Daoy (cell line): ENCODE data around the gene CLEC4M. TPM values are rescaled to one million over a fixed set of nuclear protein-coding genes. Genes with fewer than 3 reads are reported as not detected.
"Not testable (repeated sequence)": the region's sequence is repeated elsewhere in the genome, so short reads cannot be mapped to it uniquely, and the experiment has no call there.

Experiments used
- DNase-seq: peaks from one replicate; pipeline ENCODE4 v3.0.0-alpha.2; 2015; ENCODE audit warnings: low read depth
- total RNA-seq: library from RNA; depleted of rRNA; stranded (reverse); fragments of >200 nt; shearing (Covaris generic); gene quantifications from 2 replicates; pipeline ENCODE4 v1.2.3, GENCODE V29; 2014

CLEC4M gene
- total RNA-seq, 1 experiment from 2014 or later = not detected

GRCh38 chr19:7772752-7773291 is 9.8 kb downstream of the CLEC4M start:
- DNase-seq = peak; percentile 67

DNA sequence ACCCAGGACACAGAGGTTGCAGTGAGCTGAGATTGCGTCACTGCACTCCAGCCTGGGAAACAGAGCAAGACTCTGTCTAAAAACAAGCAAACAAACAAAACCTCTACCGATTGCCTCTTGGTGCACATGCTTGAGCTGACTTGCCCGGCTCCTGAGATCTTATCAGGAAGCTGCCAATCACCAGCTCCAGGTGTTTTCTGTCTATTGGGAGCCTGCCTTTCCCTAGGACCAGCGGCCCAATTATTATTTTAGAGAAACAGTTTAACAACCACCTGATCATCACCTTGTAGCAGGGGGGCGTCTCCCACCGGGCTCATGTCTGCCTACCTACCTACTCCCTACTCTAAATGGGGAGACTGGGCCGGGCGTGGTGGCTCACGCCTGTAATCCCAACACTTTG is 10.8 kb downstream of the CLEC4M start:
- no peak for DNase-seq

DNA sequence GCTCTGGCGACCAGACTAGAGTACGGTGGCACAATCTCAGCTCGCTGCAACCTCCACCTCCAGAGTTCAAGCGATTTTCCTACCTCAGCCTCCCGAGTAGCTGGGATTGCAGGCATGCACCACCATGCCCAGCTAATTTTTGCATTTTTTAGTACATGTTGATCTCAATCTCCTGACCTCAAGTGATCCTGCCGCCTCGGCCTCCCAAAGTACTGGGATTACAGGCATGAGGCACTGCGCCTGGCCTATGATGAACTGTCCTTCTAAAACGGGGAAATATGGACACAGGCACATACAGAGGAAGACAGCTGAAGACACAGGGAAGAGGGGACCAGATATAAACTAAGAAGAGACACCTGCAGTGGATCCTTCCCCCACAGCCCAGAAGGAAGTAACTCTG is 12.7 kb downstream of the CLEC4M start:
- no peak for DNase-seq

DNA sequence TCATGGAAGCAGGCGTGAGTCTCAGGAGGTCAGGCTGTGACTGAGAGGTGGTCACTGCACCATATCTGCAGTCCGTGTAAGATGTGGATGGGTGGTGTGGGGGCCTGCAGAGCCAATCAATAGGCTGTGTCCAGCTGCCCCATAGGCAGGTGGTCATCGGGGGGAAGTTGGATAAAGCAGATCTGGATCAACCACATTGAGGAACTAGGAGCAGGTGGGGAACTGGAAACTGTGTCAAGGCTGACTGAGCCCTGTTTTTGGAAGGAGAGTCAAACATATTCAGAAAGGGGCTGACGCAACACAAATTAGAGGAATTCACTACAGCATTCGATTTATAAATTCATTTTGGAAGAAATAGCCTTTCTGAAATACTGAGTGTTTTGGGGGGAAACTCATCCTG is 15.0 kb downstream of the CLEC4M start:
- DNase-seq = no peak

DNA sequence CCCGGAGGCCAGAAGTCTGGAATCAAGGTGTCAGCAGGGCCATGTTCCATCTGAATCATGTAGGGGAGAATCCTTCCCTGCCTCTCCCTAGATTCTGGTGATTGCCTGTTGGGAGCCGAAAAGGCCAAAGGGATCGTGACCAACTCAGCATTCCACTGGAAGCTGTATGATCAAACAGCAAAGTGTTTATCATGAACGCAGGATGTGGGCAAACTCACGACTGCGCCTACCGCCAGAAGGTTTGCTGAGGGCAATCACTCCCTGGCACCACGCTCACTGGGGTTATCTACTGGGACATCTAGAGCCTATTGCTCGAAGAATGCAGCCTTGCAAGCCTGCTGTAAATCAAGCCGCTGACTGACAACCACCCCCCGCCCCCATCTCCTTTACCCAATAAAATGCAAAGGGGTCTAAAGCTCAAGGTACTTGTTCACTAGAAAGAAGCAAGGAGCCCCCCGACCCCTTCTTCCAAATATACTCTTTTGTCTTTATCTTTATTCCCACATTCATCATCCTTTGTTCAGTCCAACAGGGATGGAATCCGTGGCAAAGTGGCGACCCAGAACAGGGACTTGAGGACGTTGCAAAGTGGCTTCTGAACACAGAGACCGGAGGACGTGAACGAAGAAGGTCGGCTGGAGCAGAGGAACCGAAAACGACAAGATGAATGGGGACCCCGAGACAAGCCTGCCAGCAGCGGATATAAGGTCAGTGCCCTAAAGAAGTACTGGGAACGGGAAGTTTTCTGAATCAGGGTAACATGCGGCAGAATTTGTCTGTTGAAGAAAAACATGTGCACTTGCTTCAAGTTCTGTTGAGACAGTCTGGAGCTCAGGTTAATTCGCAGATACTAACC is 16.8 kb downstream of the CLEC4M start:
- DNase-seq = no peak

DNA sequence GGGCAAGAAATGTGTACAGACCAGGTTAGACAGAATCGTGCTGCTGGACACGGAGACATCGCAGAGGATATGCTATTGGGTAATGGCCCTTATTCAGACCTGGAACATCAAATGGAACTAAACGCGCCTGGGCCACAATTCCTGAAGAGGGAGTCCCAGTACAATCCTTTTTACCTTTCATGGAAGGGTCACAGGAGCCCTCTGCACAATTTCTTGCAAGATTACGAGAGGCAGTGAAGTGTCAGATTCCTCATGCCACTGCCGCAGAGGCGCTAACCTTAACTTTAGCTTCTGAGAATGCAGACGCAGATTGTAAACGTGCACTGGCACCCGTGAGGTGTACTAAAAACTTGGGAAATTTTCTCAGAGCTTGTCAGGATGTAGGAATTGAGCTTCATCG is 18.1 kb downstream of the CLEC4M start:
- DNase-seq = no peak

GRCh38 chr19:7783991-7784423 is 21.0 kb downstream of the CLEC4M start:
- DNase-seq = peak; percentile 42

- no peak for DNase-seq
Observed at GRCh38 chr19:7784856-7785255, 21.8 kb downstream of the CLEC4M start.

DNA sequence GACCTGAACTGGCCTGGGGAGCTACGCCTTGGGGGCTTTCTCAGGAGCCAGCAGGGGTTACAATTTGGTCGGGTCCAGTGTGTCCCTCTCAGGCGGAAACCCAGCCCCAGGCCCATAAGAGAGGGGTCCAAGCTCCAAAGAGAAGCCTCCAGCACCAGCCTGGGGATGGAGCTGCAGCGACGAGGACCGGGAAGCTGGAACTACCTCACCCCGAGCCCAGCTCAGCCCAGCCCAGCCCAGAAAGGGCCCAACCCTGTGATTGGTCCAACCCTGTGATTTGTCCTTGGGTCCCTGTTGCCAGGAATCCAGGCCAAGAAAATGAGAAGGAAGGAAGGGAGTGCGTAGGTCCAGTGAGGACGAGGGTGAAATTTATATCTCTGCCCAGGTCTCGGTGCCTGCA is 24.1 kb downstream of the CLEC4M start:
- no peak for DNase-seq

DNA sequence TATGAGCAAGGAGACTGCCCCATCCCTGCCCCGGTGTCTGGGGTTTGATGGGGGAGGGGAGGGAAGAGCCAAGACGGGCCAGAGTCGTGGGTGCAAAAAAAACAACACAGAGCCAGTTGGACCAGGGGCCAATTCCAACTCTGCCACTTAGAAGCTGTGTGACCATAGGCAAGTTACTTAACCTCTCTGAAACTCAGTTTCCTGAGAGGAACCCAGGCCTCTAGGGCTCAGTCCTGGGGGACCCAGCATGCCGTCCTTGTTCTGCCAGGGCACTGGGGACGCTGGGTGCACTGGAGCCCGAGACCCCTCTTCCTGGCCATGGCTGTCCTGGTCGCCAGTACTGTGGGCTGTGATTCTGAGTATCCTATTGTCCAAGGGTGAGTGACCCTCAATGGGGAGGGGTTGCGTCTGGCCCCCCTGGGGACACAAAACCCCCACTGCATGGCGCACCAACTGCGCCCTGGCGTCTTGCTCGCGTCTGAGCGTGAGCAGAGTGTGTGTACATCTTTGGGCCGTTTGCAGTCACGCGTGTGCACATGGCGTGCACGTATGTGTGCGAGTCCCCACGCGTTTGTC is 24.6 kb downstream of the CLEC4M start:
- DNase-seq = no peak

DNA sequence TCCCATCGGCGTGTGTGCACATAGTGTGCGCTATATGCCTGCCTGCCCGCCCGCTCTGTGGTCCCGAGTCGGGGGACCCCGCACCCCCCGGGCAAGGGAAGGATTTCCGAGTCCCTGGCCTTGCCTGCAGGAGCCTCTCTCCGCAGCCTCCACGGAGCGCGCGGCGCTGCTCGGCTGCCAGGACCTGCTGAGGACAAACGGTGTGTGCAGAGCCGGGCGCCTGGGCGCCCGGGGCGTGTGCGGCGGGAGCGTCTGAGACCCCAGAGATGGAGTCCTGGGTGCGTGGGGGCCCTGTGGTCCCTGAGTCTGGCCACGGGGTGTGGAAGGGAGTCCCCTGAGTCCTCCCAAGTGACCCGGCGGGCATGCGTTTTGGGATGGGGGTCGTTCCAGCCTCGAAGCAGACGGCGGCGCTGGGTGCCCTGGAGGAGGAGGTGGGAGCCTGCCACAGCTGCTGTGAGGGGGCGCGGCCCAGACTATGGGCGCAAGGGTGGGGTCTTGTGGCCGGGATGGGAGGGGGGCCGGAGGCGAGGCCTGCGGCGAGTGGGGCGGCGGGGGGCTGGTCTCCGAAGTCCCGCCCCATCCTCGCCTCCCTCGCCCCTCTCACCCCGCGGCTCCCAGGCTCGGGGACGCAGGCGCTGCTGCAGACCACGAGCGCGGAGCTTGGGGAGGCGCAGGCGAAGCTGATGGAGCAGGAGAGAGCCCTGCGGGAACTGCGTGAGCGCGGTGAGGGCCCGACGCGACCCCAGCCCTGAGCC is 25.3 kb downstream of the CLEC4M start:
- DNase-seq = no peak

DNA sequence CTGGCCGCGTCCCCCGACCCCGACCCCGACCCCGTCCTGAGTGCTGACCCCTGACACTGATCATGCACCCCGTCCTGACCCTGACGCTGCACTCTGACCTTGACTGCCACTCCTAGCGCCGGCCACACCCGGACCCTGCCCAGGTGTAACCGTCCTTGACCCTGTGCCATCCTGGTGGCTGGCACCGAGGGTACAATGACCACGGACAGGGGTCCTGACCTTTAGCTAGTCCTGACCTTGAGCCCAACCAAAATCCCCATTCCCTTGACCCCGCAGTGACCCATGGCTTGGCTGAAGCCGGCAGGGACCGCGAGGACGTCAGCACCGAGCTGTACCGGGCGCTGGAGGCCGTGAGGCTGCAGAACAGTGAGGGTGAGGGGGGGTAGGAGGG is 25.9 kb downstream of the CLEC4M start:
- no peak for DNase-seq

DNA sequence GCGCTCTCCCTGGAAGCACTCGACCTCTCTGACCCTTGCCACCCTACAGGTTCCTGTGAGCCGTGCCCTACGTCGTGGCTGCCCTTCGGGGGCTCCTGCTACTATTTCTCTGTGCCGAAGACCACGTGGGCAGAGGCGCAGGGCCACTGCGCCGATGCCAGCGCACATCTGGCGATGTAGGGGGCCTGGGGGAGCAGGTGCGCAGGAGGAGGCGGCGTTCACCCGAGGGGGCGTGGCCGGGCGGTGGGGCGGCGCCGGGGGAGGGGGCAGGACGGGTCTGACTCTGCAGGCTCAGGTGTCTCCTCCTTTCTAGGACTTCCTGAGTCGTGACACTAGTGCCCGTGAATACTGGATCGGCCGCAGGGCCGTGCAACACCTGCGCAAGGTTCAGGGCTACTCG is 26.4 kb downstream of the CLEC4M start:
- no peak for DNase-seq

DNA sequence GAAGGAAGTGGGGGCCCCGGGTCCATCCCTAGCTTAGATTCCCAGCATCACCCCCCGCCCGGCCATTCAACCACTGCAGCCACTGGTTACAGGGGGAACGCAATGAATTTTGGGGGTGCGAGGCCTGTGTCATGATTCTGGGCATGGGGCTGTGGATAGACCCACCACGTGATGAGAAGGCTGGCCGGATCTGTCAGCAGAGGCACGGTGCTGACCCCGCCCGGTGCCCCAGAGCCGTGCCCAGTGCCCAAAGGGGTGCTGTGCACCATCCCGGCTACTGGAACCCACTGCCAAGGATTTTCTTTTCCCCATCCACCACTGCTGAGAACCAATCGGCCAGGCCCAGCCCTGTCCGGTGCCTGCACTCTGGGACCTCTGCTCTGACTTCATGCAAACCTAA is 27.4 kb downstream of the CLEC4M start:
- no peak for DNase-seq

GRCh38 chr19:7792281-7792680 is 29.2 kb downstream of the CLEC4M start:
- DNase-seq = no peak

GRCh38 chr19:7792701-7793100 is 29.7 kb downstream of the CLEC4M start:
- DNase-seq = not testable (repeated sequence)

DNA sequence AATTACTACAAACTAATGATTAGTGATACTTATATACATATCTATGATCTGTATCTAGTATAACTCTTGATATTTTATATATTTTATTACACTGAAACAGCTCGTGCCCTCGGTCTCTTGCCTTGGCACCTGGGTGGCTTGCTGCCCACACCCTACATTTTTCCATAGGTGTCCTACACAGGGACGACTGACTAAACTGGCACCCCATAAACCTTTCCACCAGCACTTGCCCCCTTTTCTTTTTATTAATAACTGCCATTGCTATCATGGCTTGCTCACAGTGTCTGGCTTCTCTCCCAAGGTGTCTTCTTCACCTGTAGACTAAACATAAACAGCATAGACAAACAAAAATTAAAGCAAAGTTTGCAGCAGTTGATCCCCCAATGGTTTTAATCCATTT is 30.4 kb downstream of the CLEC4M start:
- DNase-seq = no peak

GRCh38 chr19:7795555-7796161 is 32.6 kb downstream of the CLEC4M start:
- DNase-seq = no peak

GRCh38 chr19:7799640-7800355 is 36.8 kb downstream of the CLEC4M start:
- DNase-seq = peak; percentile 77

GRCh38 chr19:7801020-7801570 is 38.1 kb downstream of the CLEC4M start:
- DNase-seq = no peak

DNA sequence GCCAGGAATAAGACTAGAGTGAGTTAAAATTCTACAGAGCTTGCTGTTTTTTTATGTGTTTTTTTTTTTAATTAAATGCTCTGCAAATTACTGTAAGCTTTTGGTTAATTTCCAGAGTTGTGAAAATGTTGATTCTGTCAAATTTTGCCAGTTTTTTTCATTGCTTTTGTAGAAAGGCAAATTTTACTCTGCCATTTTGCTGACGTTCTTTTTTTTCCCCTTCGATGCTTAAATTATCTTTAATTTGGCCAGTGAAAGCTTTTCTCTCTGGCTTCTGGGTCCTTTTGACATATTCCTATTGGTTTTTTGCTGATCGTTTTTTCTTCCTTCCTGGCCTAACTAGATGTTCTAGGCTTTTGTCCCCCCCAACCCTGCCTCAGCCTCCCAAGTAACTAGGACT is 43.2 kb downstream of the CLEC4M start:
- DNase-seq = no peak
